Transverse colon (tissue), 4 donors: ENCODE data around the gene MSX1. TPM values are rescaled to one million over a fixed set of nuclear protein-coding genes. Genes with fewer than 3 reads are reported as not detected.

Source experiments
- DNase-seq: peaks from one replicate; pipeline ENCODE4 v3.0.0-alpha.2; 2019
- H3K27ac ChIP-seq, 4 donors: fragments of 200-600 bp; sonication (generic); 2 replicates each; pipeline ENCODE4 v1.5.1; 2016 to 2018; ENCODE audit warnings: inconsistent platforms in 4 of 4
- H3K27me3 ChIP-seq: fragments of 200-600 bp; sonication (generic); 2 replicates; pipeline ENCODE4 v1.5.1; 2017; ENCODE audit warnings: inconsistent platforms
- H3K36me3 ChIP-seq, 4 donors: fragments of 200-600 bp; sonication (generic); 2 replicates each; pipeline ENCODE4 v1.5.1; 2017 to 2019; ENCODE audit warnings: inconsistent platforms in 4 of 4
- H3K4me1 ChIP-seq, 4 donors: fragments of 200-600 bp; sonication (generic); 2 replicates each; pipeline ENCODE4 v1.5.1; 2017 to 2020; ENCODE audit warnings: inconsistent platforms in 4 of 4
- H3K4me3 ChIP-seq, 4 donors: fragments of 200-600 bp; sonication (generic); 1 replicate in 1 of 4; 2 replicates in 3 of 4; pipeline versions ENCODE4 v1.5.1 to v1.6.1; 2017 to 2019; ENCODE audit warnings: inconsistent platforms in 4 of 4
- H3K9me3 ChIP-seq, 2 donors: fragments of 200-600 bp; sonication (generic); 2 replicates each; pipeline ENCODE4 v1.5.1; 2017 to 2019; ENCODE audit warnings: inconsistent platforms in 2 of 2
- CTCF ChIP-seq, 5 experiments: fragments of 200-600 bp in 3 of 5; fragments of 450-650 bp in 2 of 5; sonication (generic) in 3 of 5; IDR thresholded peaks; 1 replicate in 2 of 5; 2 replicates in 3 of 5; pipeline ENCODE4 v1.5.1; 2016 to 2017; ENCODE audit warnings: antibody characterized with exemption in 5 of 5, inconsistent platforms in 3 of 5, mild to moderate bottlenecking in 2 of 5, moderate library complexity in 1 of 5
- EP300 ChIP-seq: sonication (generic); formaldehyde crosslinking; IDR thresholded peaks from one replicate; pipeline ENCODE4 v1.6.1; 2017; ENCODE audit warnings: antibody characterized with exemption, low read depth
- POLR2A ChIP-seq: fragments of 450-650 bp; IDR thresholded peaks from one replicate; pipeline ENCODE4 v1.6.1; 2016; ENCODE audit warnings: antibody characterized with exemption, mild to moderate bottlenecking, moderate library complexity
- POLR2AphosphoS5 ChIP-seq, 3 donors: sonication (generic); formaldehyde crosslinking; IDR thresholded peaks; one replicate each; pipeline ENCODE4 v1.6.1; 2016; ENCODE audit warnings: antibody characterized with exemption in 3 of 3
- WGBS, 2 donors: methylation state at CpG; one replicate each; pipeline ENCODE4 v1.1.5; 2018; ENCODE audit warnings: low coverage in 1 of 2; 5-methylcytosine and 5-hydroxymethylcytosine counted together
- in situ Hi-C, 4 donors: fragments of 200-750 bp; cut with MboI; loops; one replicate each; pipeline versions ENCODE4 v1.15.0 to v1.15.1; 2017; ENCODE audit warnings: low sequenced_read_pairs in 3 of 4, low pct_ligation_motif_present in 1 of 4, low pct_unique_long_range_greater_than_20kb in 1 of 4
- intact Hi-C: fragments of 100-400 bp; cut with DNase I; formaldehyde crosslinking; loops from one replicate; pipeline ENCODE4 v1.15.1; 2023; ENCODE audit warnings: low total_unique reads
- total RNA-seq, 4 donors: library from RNA; depleted of rRNA; stranded (reverse); fragments of >200 nt; gene quantifications; one replicate each; pipeline ENCODE4 v1.1.0, GENCODE V29; 2016

MSX1 gene
- total RNA-seq, 4 donors from 2014 or later: 0.41 TPM; not detected in 3

GRCh38 chr4:4818415-4819212, 40.9 kb upstream of the MSX1 start:
- no peaks in the 10 kb centered on the region for H3K36me3 ChIP-seq
- no peak overlapping the region for H3K27ac ChIP-seq
- DNase-seq: no peak
- H3K4me3 ChIP-seq: no peak overlapping the region
- H3K9me3 ChIP-seq: no peaks in the 10 kb centered on the region
- intact Hi-C loops (no loop called here), in situ Hi-C loops (no loop called here)
- TF ChIP-seq POLR2AphosphoS5 (IDR thresholded peaks at IDR 0.05) (no peak), POLR2A (no peak), EP300 (no peak), CTCF (IDR thresholded peaks at IDR 0.05) (no peak)
- H3K4me1 ChIP-seq: no peaks in the 10 kb centered on the region
- H3K27me3 ChIP-seq: no peaks in the 10 kb centered on the region
- 40 to 64% methylated on average over 1 to 16 of the region's 17 CpGs for WGBS, 2 donors

- H3K4me3 ChIP-seq: no peak overlapping the region
- WGBS, 2 donors: 75% methylated on average over 5 of the region's 5 CpGs; no CpG with 5 or more reads in 1 of the 2 donors
- intact Hi-C loops (no loop called here), in situ Hi-C loops (no loop called here)
- no peak overlapping the region for H3K27ac ChIP-seq
- no peak for DNase-seq
- no peak for TF ChIP-seq POLR2A
- no peak for TF ChIP-seq EP300
- no peak for TF ChIP-seq CTCF (IDR thresholded peaks at IDR 0.05)
- TF ChIP-seq POLR2AphosphoS5 (IDR thresholded peaks at IDR 0.05): no peak
- H3K27me3 ChIP-seq: no peaks in the 10 kb centered on the region
- no peaks in the 10 kb centered on the region for H3K36me3 ChIP-seq
- H3K9me3 ChIP-seq: no peaks in the 10 kb centered on the region
- H3K4me1 ChIP-seq: no peaks in the 10 kb centered on the region
Measured at GRCh38 chr4:4819213-4819606, 40.3 kb upstream of the MSX1 start.

GRCh38 chr4:4820261-4820660, 39.2 kb upstream of the MSX1 start:
- H3K4me3 ChIP-seq: no peak overlapping the region
- H3K9me3 ChIP-seq: no peaks in the 10 kb centered on the region
- WGBS, 2 donors: 60 to 73% methylated on average over 2 to 14 of the region's 14 CpGs
- no peak for DNase-seq
- in situ Hi-C loops: no loop called here
- no peaks in the 10 kb centered on the region for H3K4me1 ChIP-seq
- no peak overlapping the region for H3K27ac ChIP-seq
- H3K27me3 ChIP-seq: no peaks in the 10 kb centered on the region
- H3K36me3 ChIP-seq: no peaks in the 10 kb centered on the region
- intact Hi-C loops: no loop called here
- no peak for TF ChIP-seq POLR2AphosphoS5 (IDR thresholded peaks at IDR 0.05)
- TF ChIP-seq EP300: no peak
- TF ChIP-seq CTCF (IDR thresholded peaks at IDR 0.05): no peak
- no peak for TF ChIP-seq POLR2A

DNA sequence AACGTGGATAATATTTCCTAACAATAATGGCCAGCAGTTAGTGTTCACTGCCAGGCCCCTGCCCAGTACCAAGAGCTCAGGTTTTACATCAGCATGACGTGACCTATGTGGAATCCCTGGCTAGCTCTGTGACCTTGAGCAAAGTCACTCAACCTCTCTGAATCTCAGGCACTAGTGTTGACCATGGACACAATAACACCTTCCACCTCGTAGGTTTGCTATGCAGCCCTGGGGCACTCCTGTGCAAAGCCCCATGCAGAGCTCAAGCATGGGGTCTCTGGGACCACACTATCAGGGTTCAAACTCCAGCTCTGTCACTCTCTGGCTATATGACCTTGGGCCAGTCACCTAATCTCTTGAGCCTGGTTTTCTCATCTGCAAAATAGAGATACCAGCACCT, 38.7 kb upstream of the MSX1 start:
- no peak overlapping the region for H3K4me3 ChIP-seq
- TF ChIP-seq EP300 (no peak), POLR2A (no peak), CTCF (IDR thresholded peaks at IDR 0.05) (no peak), POLR2AphosphoS5 (IDR thresholded peaks at IDR 0.05) (no peak)
- no peak for DNase-seq
- H3K36me3 ChIP-seq: no peaks in the 10 kb centered on the region
- in situ Hi-C loops: no loop called here
- no peaks in the 10 kb centered on the region for H3K27me3 ChIP-seq
- no peak overlapping the region for H3K27ac ChIP-seq
- no peaks in the 10 kb centered on the region for H3K4me1 ChIP-seq
- intact Hi-C loops: no loop called here
- no peaks in the 10 kb centered on the region for H3K9me3 ChIP-seq
- 73% methylated on average over 3 of the region's 3 CpGs; no CpG with 5 or more reads in 1 of the 2 donors for WGBS, 2 donors
